Measurements from ENCODE around the gene TPSG1. TPM values are rescaled to one million over a fixed set of nuclear protein-coding genes. Genes with fewer than 3 reads are reported as not detected.
"Not testable (repeated sequence)": the region's sequence is repeated elsewhere in the genome, so short reads cannot be mapped to it uniquely, and the experiment has no call there.

TPSG1 gene
- total RNA-seq, 1 experiment from 2014 or later: not detected

- no peak for DNase-seq (ENCODE audit: low read depth)
Measured at GRCh38 chr16:1195393-1195666, 29.7 kb downstream of the TPSG1 start.

GRCh38 chr16:1194665-1195392 is 30.2 kb downstream of the TPSG1 start:
- DNase-seq (ENCODE audit: low read depth): no peak

GRCh38 chr16:1193825-1194581 is 31.1 kb downstream of the TPSG1 start:
- no peak for DNase-seq (ENCODE audit: low read depth)

- no peak for DNase-seq (ENCODE audit: low read depth)
Measured at GRCh38 chr16:1193143-1193824, 31.8 kb downstream of the TPSG1 start.

GRCh38 chr16:1192384-1193073 is 32.5 kb downstream of the TPSG1 start:
- no peak for DNase-seq (ENCODE audit: low read depth)

GRCh38 chr16:1190789-1191188 is 34.3 kb downstream of the TPSG1 start:
- DNase-seq (ENCODE audit: low read depth): not testable (repeated sequence)

- DNase-seq (ENCODE audit: low read depth): no peak
Measured at GRCh38 chr16:1189455-1189854, 35.6 kb downstream of the TPSG1 start.

- DNase-seq (ENCODE audit: low read depth): peak; percentile 18
Measured at GRCh38 chr16:1188432-1189189, 36.5 kb downstream of the TPSG1 start.

GRCh38 chr16:1185460-1186207 is 39.4 kb downstream of the TPSG1 start:
- not testable (repeated sequence) for DNase-seq (ENCODE audit: low read depth)

GRCh38 chr16:1184980-1185379 is 40.1 kb downstream of the TPSG1 start:
- DNase-seq (ENCODE audit: low read depth): no peak

- no peak for DNase-seq (ENCODE audit: low read depth)
Measured at GRCh38 chr16:1184156-1184868, 40.8 kb downstream of the TPSG1 start.

GRCh38 chr16:1182950-1183907 is 41.8 kb downstream of the TPSG1 start:
- peak; percentile 38 for DNase-seq (ENCODE audit: low read depth)

GRCh38 chr16:1182316-1182671 is 42.8 kb downstream of the TPSG1 start:
- DNase-seq (ENCODE audit: low read depth): peak; percentile 68

GRCh38 chr16:1181404-1182315 is 43.4 kb downstream of the TPSG1 start:
- no peak for DNase-seq (ENCODE audit: low read depth)

- DNase-seq (ENCODE audit: low read depth): no peak
Measured at GRCh38 chr16:1180549-1181403, 44.3 kb downstream of the TPSG1 start.

- DNase-seq (ENCODE audit: low read depth): no peak
Measured at GRCh38 chr16:1178295-1178910, 46.7 kb downstream of the TPSG1 start.

All from LHCN-M2 (cell line).